HG03135 (cell line): ENCODE measurements around the gene GP1BA.

Experiments
- ATAC-seq: cut with Tn5 transposase; IDR thresholded peaks from one replicate; pipeline ENCODE4 v1.9.1; 2021; ENCODE audit warnings: mild to moderate bottlenecking, moderate library complexity; ENCODE audit not compliant: unreplicated experiment

Gene GP1BA

DNA sequence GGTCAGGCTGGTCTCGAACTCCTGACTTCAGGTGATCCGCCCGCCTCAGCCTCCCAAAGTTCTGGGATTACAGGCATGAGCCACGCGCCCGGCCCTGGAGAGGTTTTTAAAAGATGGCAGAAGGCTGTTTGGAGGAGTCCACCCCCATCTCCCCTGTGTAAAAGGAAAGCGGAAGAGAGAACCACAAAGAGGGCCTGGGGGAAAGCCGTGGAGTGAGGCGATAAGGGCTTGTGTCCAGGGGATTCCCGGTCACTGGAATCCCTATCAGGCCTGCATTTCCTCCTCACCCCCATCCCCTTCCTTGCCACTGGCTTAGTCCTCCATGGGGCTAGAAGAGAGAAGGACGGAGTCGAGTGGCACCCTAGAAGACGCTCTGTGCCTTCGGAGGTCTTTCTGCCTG, at the start of gene GP1BA:
GP1BA (plus strand) TSS at position 315 of the 400 bp plus-strand sequence. CDS start 328 bp downstream, outside the sequence.
- no peak for ATAC-seq

DNA sequence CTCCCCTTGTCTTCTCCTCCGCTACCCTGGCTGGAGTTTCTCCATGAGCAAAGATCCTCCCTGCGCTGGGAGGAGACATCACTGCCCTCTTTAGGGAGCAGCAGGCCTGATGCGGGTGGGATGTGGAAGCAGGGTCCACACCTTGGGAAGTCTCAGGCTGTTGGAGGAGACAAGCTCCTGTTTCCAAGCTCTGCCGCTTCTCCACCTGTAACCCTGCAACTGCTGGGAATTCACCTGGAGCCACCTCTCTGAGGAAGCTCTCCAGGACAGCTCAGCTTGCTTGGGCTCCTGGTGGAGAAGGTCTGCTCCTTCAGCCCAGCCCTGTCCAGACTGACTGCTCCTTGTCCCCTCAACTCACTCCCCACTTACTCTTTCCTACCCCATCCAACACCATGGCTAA, 47.6 kb upstream of the GP1BA start:
- ATAC-seq, result no peak

- ATAC-seq, result no peak
Measured at GRCh38 chr17:4886830-4887229, 45.2 kb upstream of the GP1BA start.

GRCh38 chr17:4887581-4887980, 44.5 kb upstream of the GP1BA start:
- ATAC-seq, result no peak

GRCh38 chr17:4891411-4892410, 40.4 kb upstream of the GP1BA start:
- ATAC-seq, result no peak

DNA sequence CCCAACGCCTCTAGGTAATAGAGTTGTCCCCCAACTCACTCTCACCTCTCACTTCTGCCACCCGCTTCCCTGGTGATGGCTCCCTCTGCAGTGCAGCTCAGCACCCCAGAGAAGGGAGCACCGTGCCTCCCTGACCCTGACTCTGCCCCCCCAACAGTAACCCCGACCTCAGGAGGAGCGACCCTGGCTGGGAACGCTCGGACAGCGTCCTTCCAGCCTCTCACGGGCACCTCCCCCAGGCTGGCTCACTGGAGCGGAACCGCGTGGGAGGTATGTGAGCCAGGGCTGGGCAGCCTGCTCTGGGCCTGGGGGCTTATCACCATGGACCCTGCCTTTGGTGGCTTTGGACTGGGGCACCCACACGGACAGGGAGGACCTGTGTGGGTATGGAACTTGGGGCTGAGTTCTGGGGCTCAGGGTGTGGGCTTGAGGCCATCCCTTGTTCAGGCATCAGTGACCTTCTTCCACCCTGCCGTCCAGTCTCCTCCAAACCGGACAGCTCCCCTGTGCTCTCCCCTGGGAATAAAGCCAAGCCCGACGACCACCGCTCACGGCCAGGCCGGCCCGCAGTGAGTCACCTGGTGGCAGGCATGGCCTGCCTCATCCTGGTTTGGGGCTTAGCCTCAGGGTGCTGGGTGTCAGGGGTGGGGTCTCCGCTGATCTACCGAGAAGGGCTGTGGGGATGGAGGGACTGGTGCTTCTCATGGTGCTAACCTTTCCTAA, 39.4 kb upstream of the GP1BA start:
- no peak for ATAC-seq

DNA sequence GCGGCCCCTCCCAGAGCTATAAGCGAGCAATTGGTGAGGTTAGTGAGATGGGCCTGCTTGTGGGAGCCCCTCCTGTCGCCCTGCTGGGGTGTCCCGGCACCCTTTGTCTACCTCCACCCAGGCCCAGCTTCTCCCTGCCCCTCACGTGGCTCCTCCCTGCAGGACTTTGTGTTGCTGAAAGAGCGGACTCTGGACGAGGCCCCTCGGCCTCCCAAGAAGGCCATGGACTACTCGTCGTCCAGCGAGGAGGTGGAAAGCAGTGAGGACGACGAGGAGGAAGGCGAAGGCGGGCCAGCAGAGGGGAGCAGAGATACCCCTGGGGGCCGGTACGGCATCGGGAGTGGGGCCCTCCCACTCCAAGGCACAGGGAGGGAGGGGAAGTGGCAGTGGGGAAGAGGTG, 38.8 kb upstream of the GP1BA start:
- no peak for ATAC-seq

DNA sequence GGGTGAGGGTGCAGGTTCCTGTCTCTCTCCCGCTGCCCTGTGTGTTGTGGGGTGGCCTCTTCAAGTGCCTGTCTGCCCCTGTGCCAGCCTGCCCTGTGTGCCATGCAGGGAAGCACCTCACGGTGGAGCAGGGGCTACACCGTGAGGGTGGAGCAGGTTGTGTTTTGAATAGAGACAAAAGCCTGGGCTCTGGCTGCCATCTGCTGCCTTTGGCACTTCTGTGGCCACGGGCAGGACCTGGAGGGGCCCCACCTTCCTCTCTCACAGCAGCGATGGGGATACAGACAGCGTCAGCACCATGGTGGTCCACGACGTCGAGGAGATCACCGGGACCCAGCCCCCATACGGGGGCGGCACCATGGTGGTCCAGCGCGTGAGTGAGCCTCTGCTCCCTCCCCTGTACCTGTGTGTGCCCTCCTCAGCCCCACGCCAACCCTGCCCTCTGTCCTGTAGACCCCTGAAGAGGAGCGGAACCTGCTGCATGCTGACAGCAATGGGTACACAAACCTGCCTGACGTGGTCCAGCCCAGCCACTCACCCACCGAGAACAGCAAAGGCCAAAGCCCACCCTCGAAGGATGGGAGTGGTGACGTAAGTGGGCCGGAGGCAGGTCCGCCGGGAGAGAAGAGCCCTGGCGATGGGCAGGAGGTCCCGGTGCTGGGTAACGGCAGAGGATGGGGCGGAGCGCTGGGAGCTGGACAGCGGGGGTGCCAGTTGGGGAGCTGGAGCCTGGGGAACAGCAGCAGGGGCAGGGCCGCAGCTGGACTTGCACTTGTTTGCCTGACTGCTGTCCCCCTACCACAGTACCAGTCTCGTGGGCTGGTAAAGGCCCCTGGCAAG, 38.1 kb upstream of the GP1BA start:
- ATAC-seq, result no peak

GRCh38 chr17:4895121-4895520, 37.0 kb upstream of the GP1BA start:
- no peak for ATAC-seq

- no peak for ATAC-seq
Measured at GRCh38 chr17:4895657-4896331, 36.3 kb upstream of the GP1BA start.

GRCh38 chr17:4896332-4897197, 35.5 kb upstream of the GP1BA start:
- ATAC-seq, result no peak

GRCh38 chr17:4897198-4897687, 34.8 kb upstream of the GP1BA start:
- ATAC-seq, result no peak

- ATAC-seq, result no peak
Measured at GRCh38 chr17:4897785-4898184, 34.3 kb upstream of the GP1BA start.

DNA sequence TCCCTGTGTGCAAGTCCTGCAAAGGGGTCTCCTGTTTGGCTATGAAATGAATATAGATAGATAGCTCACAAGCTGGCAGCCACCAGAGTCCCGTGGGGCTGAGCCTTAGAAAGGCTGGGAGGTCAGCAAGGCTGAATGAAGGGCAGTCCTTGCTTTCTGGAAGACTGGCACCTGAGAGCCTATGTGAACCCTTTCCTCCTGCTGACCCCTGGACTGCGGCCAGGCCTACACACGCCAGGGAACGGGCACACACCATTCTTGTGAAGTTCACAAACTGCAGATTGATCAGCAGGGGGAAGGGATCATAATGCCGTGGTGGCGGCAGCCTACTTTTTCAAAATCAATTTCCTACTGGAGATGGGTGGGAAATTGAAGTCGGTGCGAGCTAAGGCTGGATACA, 33.7 kb upstream of the GP1BA start:
- ATAC-seq, result no peak

GRCh38 chr17:4898927-4899326, 33.1 kb upstream of the GP1BA start:
- no peak for ATAC-seq

DNA sequence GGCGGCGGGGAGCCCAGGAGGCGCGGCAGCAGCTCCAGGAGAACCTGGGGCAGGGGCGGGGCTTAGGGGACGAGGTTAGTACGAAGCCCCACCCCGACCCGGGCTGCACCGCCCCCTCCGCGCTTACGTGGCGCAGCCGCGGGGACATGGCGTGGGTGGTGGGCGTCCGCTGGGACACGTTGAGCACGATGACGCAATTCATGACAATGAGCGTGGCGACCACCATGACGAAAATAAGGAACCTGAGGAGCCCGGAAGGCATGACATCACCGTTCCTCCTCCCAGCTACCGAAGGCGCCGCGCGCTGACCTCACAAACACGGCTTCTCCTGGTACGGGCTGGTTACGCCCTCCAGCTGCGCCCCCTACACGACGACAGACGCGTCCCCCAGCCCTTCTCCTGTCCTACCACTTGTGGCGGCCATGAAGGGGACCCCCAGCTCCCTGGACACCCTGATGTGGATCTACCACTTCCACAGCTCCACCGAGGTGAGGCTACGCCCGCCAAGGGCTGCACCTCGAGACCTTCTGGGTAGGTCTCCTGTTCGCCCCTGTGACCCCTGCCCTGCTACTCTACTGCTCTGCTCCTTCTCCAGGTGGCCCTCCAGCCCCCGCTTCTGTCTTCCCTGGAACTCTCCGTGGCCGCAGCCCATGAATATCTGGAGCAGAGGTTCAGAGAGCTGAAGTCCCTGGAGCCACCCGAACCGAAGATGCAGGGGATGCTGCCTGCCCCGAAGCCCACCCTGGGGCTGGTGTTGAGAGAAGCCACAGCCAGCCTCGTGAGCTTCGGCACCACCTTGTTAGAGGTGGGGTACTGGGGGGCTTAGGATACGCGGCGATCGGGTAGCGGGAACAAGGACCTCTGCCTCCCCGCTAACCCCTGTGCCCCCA, 32.5 kb upstream of the GP1BA start, which contains the start of gene C17orf107:
C17orf107 (plus strand) TSS at position 196 of the 890 bp plus-strand sequence; CDS start at position 423, 227 bp downstream.
- ATAC-seq, result no peak

DNA sequence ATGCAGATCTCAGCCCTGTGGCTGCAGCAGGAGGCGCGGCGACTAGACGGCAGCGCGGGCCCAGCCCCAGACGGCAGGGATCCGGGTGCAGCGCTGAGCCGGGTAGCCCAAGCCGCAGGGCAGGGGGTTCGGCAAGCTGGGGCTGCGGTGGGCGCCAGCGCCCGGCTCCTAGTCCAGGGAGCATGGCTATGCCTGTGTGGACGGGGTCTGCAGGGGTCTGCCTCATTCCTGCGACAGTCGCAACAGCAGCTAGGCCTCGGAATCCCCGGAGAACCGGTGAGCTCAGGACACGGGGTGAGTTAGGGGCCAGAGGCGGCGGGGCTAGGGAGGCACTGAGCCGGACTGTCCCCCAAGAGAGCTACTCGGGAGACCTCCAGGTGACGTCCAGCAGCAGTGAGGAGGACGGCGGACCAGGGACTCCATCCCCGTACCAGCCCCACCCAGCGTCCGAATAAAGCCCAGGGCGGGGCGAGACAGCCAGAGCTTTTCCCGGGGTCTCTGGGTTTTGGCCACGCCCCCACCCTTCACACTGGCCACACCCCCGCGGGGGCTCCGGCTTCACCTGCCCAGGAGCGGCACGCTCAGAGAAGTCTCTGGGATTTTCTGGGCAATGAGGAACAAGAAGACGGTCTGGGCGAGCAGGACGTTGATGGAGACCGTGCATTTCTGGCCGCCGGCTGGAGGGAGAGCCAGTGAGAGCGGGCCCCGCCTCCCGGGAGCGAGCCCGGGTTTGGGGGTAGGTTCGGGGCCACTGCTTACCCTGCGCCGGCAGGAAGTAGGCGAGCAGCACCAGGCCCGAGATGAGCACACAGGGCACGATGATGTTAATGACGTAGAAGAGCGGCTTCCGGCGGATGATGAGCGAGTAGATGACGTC, 31.6 kb upstream of the GP1BA start:
- no peak for ATAC-seq
